ENCODE measurements around the gene CASR. TPM values are rescaled to one million over a fixed set of nuclear protein-coding genes. Genes with fewer than 3 reads are reported as not detected.

Gene CASR
- total RNA-seq, 1 experiment from 2014 or later = not detected

DNA sequence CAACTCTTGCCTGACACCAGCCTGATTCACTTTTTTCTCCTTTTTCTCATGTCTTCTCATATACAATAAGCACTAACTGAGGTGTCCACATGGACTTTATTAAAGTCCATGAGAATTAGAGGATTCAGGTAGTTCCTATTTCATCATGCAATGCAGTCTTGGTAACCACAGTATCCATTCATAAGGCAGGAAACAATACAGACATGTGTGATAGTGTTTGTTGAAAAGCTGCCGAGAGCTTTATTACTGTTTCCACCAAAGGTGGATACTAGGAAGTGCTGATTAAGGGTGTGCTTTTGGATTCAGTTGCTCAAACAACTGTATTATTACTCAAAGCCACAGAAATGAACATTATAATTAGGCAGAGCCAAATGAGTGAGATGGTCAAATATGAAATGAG is 5.3 kb downstream of the CASR start:
- no peaks in the 10 kb centered on the region for H3K9me3 ChIP-seq
- no peaks in the 10 kb centered on the region for H3K27me3 ChIP-seq (replicated peaks; ENCODE audit: control insufficient read depth, insufficient read depth, low read length)
- BruUV-seq (replicated peaks) = no TSS peak
- POLR2A ChIA-PET = no interaction called here
- intact Hi-C loops (cut with micrococcal nuclease; ENCODE audit: unreplicated experiment) = no loop called here
- DNase-seq = no peak
- Mint-ChIP-seq H3K27me3 (ENCODE audit: insufficient read depth, unreplicated experiment) (peaks cover 12% of the 10 kb centered on the region), H3K9me3 (ENCODE audit: unreplicated experiment) (no peaks in the 10 kb centered on the region), H3K4me1 (ENCODE audit: low read depth, unreplicated experiment) (no peaks in the 10 kb centered on the region), H3K27ac (ENCODE audit: unreplicated experiment) (no peak overlapping the region), H3K36me3 (ENCODE audit: insufficient read depth, unreplicated experiment) (no peaks in the 10 kb centered on the region), H3K4me3 (ENCODE audit: unreplicated experiment) (no peak overlapping the region)
- TF ChIP-seq, protein P1, sequence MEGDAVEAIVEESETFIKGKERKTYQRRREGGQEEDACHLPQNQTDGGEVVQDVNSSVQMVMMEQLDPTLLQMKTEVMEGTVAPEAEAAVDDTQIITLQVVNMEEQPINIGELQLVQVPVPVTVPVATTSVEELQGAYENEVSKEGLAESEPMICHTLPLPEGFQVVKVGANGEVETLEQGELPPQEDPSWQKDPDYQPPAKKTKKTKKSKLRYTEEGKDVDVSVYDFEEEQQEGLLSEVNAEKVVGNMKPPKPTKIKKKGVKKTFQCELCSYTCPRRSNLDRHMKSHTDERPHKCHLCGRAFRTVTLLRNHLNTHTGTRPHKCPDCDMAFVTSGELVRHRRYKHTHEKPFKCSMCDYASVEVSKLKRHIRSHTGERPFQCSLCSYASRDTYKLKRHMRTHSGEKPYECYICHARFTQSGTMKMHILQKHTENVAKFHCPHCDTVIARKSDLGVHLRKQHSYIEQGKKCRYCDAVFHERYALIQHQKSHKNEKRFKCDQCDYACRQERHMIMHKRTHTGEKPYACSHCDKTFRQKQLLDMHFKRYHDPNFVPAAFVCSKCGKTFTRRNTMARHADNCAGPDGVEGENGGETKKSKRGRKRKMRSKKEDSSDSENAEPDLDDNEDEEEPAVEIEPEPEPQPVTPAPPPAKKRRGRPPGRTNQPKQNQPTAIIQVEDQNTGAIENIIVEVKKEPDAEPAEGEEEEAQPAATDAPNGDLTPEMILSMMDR (IDR thresholded peaks at IDR 0.05; ENCODE audit: insufficient read depth in 1 of 2, low read depth in 1 of 2, low read length in 1 of 2, severe bottlenecking in 1 of 2, unreplicated experiment in 1 of 2) = no peak
- CTCF ChIA-PET = no interaction called here
- H3K4me3 ChIP-seq (ENCODE audit: low read depth, low read length) = no peak overlapping the region
- no peaks in the 10 kb centered on the region for H3K36me3 ChIP-seq (ENCODE audit: control insufficient read depth, insufficient read depth, low read length)
- H3K4me1 ChIP-seq = no peaks in the 10 kb centered on the region

DNA sequence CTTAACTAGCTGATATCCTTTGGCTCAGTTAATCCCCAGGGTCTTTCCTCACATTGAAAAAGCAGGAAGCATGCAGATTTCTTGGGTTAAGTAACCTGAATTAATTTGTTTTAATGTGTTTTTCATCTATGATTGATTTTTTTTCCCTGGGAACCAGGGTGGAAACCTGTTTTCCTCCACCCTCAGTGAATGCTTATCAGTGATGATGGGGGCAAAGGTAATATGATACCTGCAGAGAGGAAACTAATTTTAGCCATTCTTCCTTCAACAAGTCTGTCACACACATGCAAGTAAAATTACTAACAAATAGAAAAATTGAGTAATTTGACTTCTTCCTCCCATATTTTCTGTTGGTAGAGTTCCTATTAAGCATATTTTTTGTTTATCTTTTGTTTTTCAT is 5.9 kb downstream of the CASR start:
- POLR2A ChIA-PET = no interaction called here
- Mint-ChIP-seq H3K4me1 (ENCODE audit: low read depth, unreplicated experiment) (no peaks in the 10 kb centered on the region), H3K36me3 (ENCODE audit: insufficient read depth, unreplicated experiment) (no peaks in the 10 kb centered on the region), H3K27ac (ENCODE audit: unreplicated experiment) (no peak overlapping the region), H3K9me3 (ENCODE audit: unreplicated experiment) (no peaks in the 10 kb centered on the region), H3K27me3 (ENCODE audit: insufficient read depth, unreplicated experiment) (peaks cover 17% of the 10 kb centered on the region), H3K4me3 (ENCODE audit: unreplicated experiment) (no peak overlapping the region)
- CTCF ChIA-PET = no interaction called here
- BruUV-seq (replicated peaks) = no TSS peak
- no peaks in the 10 kb centered on the region for H3K27me3 ChIP-seq (replicated peaks; ENCODE audit: control insufficient read depth, insufficient read depth, low read length)
- TF ChIP-seq, protein P1 (IDR thresholded peaks at IDR 0.05; ENCODE audit: insufficient read depth in 1 of 2, low read depth in 1 of 2, low read length in 1 of 2, severe bottlenecking in 1 of 2, unreplicated experiment in 1 of 2) = no peak
- no peak for DNase-seq
- H3K9me3 ChIP-seq = no peaks in the 10 kb centered on the region
- intact Hi-C loops (cut with micrococcal nuclease; ENCODE audit: unreplicated experiment) = no loop called here
- H3K4me3 ChIP-seq (ENCODE audit: low read depth, low read length) = no peak overlapping the region
- H3K4me1 ChIP-seq = no peaks in the 10 kb centered on the region
- no peaks in the 10 kb centered on the region for H3K36me3 ChIP-seq (ENCODE audit: control insufficient read depth, insufficient read depth, low read length)

DNA sequence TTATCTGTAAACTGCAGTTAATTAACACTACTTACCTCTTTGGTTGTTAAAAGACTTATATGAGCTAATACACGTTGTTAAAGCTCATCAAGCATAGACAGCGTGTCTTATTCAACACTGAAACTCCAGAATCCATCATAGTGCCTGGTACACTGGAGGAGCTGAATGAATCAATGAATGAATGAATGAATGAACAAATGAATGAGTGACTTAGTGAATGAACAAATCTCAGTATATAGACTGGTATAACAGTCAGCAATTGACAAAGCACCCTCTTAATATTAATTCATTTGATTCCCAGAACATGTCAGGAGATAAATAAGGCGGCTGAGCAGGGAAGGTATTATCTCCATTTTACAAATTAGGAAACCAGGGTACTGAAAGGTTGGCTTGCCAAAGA is 7.1 kb downstream of the CASR start:
- Mint-ChIP-seq H3K9me3 (ENCODE audit: unreplicated experiment) (no peaks in the 10 kb centered on the region), H3K27me3 (ENCODE audit: insufficient read depth, unreplicated experiment) (peaks cover 27% of the 10 kb centered on the region), H3K4me1 (ENCODE audit: low read depth, unreplicated experiment) (no peaks in the 10 kb centered on the region), H3K27ac (ENCODE audit: unreplicated experiment) (no peak overlapping the region), H3K4me3 (ENCODE audit: unreplicated experiment) (no peak overlapping the region), H3K36me3 (ENCODE audit: insufficient read depth, unreplicated experiment) (no peaks in the 10 kb centered on the region)
- H3K4me3 ChIP-seq (ENCODE audit: low read depth, low read length) = no peak overlapping the region
- H3K9me3 ChIP-seq = no peaks in the 10 kb centered on the region
- TF ChIP-seq, protein P1 (IDR thresholded peaks at IDR 0.05; ENCODE audit: insufficient read depth in 1 of 2, low read depth in 1 of 2, low read length in 1 of 2, severe bottlenecking in 1 of 2, unreplicated experiment in 1 of 2) = no peak
- H3K27me3 ChIP-seq (replicated peaks; ENCODE audit: control insufficient read depth, insufficient read depth, low read length) = no peaks in the 10 kb centered on the region
- intact Hi-C loops (cut with micrococcal nuclease; ENCODE audit: unreplicated experiment) = no loop called here
- no peaks in the 10 kb centered on the region for H3K36me3 ChIP-seq (ENCODE audit: control insufficient read depth, insufficient read depth, low read length)
- DNase-seq = no peak
- ChIA-PET POLR2A (no interaction called here), CTCF (no interaction called here)
- no peaks in the 10 kb centered on the region for H3K4me1 ChIP-seq
- no TSS peak for BruUV-seq (replicated peaks)

Measured in Caco-2 (cell line).